ENCODE measurements around the gene PRKG1.

The PRKG1 gene

GRCh38 chr10:51112013-51112412 lies 37.7 kb downstream of the PRKG1 start:
- no peaks in the 10 kb centered on the region for H3F3A ChIP-seq (ENCODE audit: low read depth)
- no peaks in the 10 kb centered on the region for H3K36me3 ChIP-seq (ENCODE audit: insufficient read depth, low read length)
- no peak overlapping the region for H2AFZ ChIP-seq (ENCODE audit: low read length)
- no peak overlapping the region for H3K9ac ChIP-seq (ENCODE audit: low read depth, low read length, poor library complexity, severe bottlenecking)
- no peaks in the 10 kb centered on the region for H3K79me2 ChIP-seq (ENCODE audit: insufficient read depth, low read length)
- H3K4me1 ChIP-seq (ENCODE audit: insufficient read depth, low read length, poor library complexity, severe bottlenecking) = no peaks in the 10 kb centered on the region
- H3K9me2 ChIP-seq (replicated peaks; ENCODE audit: low read depth, low read length) = 0 out of 2 replicates have a peak, but pooled peaks cover under 1% of the 10 kb centered on the region
- no peak overlapping the region for H3K4me3 ChIP-seq (ENCODE audit: low read length, poor library complexity, severe bottlenecking)
- H3K4me2 ChIP-seq (ENCODE audit: low read depth, low read length, poor library complexity, severe bottlenecking) = no peak overlapping the region
- no peak for TF ChIP-seq EZH2phosphoT487 (IDR thresholded peaks at IDR 0.05; ENCODE audit: borderline replicate concordance)
- TF ChIP-seq CTCF (conservative IDR thresholded peaks at IDR 0.05; ENCODE audit: low read length) = no peak
- no peaks in the 10 kb centered on the region for H3K27me3 ChIP-seq (ENCODE audit: insufficient read depth, low read length, poor library complexity, severe bottlenecking)
- no peaks in the 10 kb centered on the region for H4K20me1 ChIP-seq (ENCODE audit: insufficient read depth, low read length, poor library complexity, severe bottlenecking)
- no peaks in the 10 kb centered on the region for H3K9me3 ChIP-seq (ENCODE audit: insufficient read depth, low read depth, low read length)

- Histone ChIP-seq H3K27me3 (ENCODE audit: insufficient read depth, low read length, poor library complexity, severe bottlenecking) (no peaks in the 10 kb centered on the region), H3K4me1 (ENCODE audit: insufficient read depth, low read length, poor library complexity, severe bottlenecking) (no peaks in the 10 kb centered on the region), H3K79me2 (ENCODE audit: insufficient read depth, low read length) (no peaks in the 10 kb centered on the region), H2AFZ (ENCODE audit: low read length) (no peak overlapping the region), H4K20me1 (ENCODE audit: insufficient read depth, low read length, poor library complexity, severe bottlenecking) (no peaks in the 10 kb centered on the region), H3K36me3 (ENCODE audit: insufficient read depth, low read length) (no peaks in the 10 kb centered on the region), H3K9me3 (ENCODE audit: insufficient read depth, low read depth, low read length) (no peaks in the 10 kb centered on the region), H3K4me3 (ENCODE audit: low read length, poor library complexity, severe bottlenecking) (no peak overlapping the region), H3K9me2 (replicated peaks; ENCODE audit: low read depth, low read length) (no peaks in the 10 kb centered on the region), H3F3A (ENCODE audit: low read depth) (no peaks in the 10 kb centered on the region), H3K4me2 (ENCODE audit: low read depth, low read length, poor library complexity, severe bottlenecking) (no peak overlapping the region), H3K9ac (ENCODE audit: low read depth, low read length, poor library complexity, severe bottlenecking) (no peak overlapping the region)
- TF ChIP-seq EZH2phosphoT487 (IDR thresholded peaks at IDR 0.05; ENCODE audit: borderline replicate concordance) (no peak), CTCF (conservative IDR thresholded peaks at IDR 0.05; ENCODE audit: low read length) (no peak)
Observed at GRCh38 chr10:51113007-51113406, 38.7 kb downstream of the PRKG1 start.

- Histone ChIP-seq H3K4me2 (ENCODE audit: low read depth, low read length, poor library complexity, severe bottlenecking) (no peak overlapping the region), H3K4me3 (ENCODE audit: low read length, poor library complexity, severe bottlenecking) (no peak overlapping the region), H3K9me2 (replicated peaks; ENCODE audit: low read depth, low read length) (no peaks in the 10 kb centered on the region), H4K20me1 (ENCODE audit: insufficient read depth, low read length, poor library complexity, severe bottlenecking) (no peaks in the 10 kb centered on the region), H3F3A (ENCODE audit: low read depth) (no peaks in the 10 kb centered on the region), H3K36me3 (ENCODE audit: insufficient read depth, low read length) (no peaks in the 10 kb centered on the region), H2AFZ (ENCODE audit: low read length) (no peak overlapping the region), H3K79me2 (ENCODE audit: insufficient read depth, low read length) (no peaks in the 10 kb centered on the region), H3K9ac (ENCODE audit: low read depth, low read length, poor library complexity, severe bottlenecking) (no peak overlapping the region), H3K4me1 (ENCODE audit: insufficient read depth, low read length, poor library complexity, severe bottlenecking) (no peaks in the 10 kb centered on the region), H3K9me3 (ENCODE audit: insufficient read depth, low read depth, low read length) (no peaks in the 10 kb centered on the region), H3K27me3 (ENCODE audit: insufficient read depth, low read length, poor library complexity, severe bottlenecking) (no peaks in the 10 kb centered on the region)
- no peak for TF ChIP-seq EZH2phosphoT487 (IDR thresholded peaks at IDR 0.05; ENCODE audit: borderline replicate concordance)
- no peak for TF ChIP-seq CTCF (conservative IDR thresholded peaks at IDR 0.05; ENCODE audit: low read length)
Observed at GRCh38 chr10:51117053-51117660, 42.9 kb downstream of the PRKG1 start.

Measured in Loucy (cell line).